ENCODE data around the gene NELFA.
"Not testable (repeated sequence)": the region's sequence is repeated elsewhere in the genome, so short reads cannot be mapped to it uniquely, and the experiment has no call there.

The NELFA gene

DNA sequence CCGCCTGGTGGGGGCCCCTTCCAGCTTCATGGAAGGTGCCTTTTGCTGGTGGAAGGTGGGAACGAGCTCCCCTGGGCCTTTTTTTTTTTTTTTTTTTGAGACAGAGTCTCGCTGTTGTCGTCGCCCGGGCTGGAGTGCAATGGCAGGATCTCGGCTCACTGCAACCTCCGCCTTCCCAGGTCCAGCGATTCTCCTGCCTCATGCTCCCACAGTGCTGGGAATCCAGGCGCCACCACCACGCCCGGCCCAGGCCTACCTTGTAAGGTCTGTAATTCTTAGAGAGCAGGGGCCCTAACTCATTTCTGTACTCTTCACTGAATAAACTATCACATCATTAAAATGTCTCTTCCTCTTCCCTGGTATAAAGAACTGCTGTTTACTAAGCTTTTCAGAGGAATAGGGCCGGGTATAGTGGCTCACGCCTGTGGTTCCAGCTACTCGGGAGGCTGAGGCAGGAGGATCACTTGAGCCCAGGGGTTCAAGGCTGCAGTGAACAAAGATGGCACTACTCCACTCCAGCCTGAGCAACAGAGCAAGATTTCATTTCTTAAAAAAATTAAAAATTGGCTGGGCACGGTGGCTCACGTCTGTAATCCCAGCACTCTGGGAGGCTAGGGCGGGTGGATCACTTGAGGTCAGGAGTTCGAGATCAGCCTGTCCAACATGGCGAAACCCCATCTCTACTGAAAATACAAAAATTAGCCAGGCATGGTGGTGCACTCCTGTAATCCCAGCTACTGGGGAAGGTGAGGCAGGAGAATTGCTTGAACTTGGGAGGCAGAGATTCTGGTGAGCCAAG is 14.9 kb downstream of the NELFA start:
- DNase-seq, result not testable (repeated sequence)

- DNase-seq, result no peak
Observed at GRCh38 chr4:1993169-1993516, 15.6 kb downstream of the NELFA start.

- no peak for DNase-seq
Observed at GRCh38 chr4:1992468-1993168, 16.2 kb downstream of the NELFA start.

DNA sequence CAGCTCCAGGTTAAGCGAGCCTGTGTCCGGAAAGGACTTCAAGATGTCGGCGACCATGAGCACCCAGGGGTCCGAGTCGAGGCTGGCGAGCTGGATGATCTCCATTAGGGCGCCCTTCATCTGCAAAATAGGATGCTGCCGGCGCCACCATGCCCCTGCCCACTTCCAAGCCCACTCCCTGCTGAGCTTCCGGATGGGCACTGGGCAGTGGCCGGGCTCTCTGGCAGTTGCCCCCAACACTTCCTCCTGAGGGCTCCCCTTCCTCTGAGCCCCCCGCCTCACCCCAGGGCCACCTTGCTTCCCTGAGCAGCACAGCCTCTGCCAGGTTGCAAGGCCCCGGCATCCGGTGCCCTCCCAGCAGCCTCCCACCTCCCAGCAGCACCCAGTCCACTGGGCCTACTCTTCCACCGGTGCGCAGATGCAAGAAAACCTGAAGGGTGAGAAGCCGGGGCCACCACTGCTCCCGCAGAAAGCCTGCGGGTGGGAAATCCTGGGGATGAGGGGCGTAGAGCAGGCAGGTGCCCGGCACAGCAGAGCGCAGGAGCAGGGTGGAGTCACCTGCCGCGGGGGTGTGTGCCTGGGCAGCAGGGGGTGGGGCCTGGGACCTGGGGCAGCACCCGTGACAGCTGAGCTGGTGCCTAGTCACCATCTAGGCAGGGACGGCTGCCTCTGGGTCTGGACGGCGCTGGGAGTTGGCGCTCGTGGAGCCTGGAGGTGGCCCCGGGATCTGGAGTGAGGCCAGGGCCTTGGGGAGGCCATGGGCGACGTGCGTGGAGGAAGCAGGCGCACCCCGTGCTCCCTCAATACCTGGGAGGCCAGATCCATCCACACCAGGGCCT is 17.0 kb downstream of the NELFA start:
- DNase-seq, result no peak

GRCh38 chr4:1991087-1991486 is 17.7 kb downstream of the NELFA start:
- no peak for DNase-seq

DNA sequence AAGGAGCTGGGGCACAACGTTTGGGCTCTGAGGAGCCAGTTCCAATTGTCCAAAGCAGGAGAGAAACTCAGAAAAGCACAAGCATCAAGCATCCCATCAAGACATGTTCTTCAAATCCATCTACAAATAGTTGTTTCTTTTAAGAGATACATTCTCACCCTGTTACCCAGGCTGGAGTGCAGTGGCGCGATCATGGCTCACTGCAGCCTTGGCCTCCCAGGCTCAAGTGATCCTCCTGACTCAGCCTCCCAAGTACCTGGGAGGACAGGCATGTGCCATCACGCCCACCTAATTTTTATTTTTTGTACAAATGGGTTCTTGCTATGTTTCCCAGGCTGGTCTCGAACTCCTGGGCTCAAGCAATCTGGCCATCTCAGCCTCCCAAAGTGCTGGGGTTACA is 18.1 kb downstream of the NELFA start:
- DNase-seq, result no peak

GRCh38 chr4:1990348-1990645 is 18.5 kb downstream of the NELFA start:
- DNase-seq, result no peak

GRCh38 chr4:1989533-1990347 is 19.0 kb downstream of the NELFA start:
- DNase-seq, result no peak

DNA sequence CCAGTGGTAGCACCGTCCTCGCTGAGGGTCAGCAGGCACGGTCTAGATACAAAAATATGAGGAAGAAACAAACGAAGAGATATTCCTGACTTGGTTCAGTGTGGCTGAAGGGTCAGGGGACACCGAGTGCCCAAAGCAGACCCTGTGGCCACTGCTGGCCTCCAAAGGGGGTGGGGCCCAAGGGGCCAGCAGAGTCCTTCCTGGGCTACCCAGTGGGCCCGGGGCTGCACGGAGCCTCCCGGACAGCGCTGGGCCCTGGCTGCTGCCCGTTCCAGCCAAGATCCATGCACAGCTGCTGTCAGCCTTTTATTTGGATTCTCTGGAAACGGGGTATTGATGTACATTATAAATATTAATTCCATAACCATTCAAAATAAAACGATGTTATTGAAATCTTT is 20.4 kb downstream of the NELFA start:
- no peak for DNase-seq

GRCh38 chr4:1987721-1988326 is 20.9 kb downstream of the NELFA start:
- no peak for DNase-seq

DNA sequence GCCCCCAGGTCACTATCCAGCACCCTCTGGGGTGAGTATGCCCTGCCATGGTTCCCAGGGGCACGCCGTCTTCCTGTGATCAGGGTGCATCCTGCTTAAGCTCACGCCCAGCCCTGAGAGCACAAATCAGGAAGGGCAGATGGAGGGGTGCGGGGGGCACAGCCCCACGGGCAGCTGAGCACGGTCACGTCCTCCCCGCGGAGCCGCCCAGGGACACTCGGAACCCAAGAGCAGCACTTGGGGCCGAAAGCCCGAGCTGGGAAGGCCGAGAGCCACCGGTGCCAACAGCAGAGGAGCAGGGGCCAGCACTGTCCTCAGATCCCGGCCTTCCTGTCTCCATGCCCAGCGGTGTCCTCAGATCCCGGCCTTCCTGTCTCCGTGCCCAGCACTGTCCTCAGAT is 21.5 kb downstream of the NELFA start:
- no peak for DNase-seq

- DNase-seq, result no peak
Observed at GRCh38 chr4:1986578-1987210, 22.1 kb downstream of the NELFA start.

GRCh38 chr4:1985780-1986577 is 22.8 kb downstream of the NELFA start:
- no peak for DNase-seq

- DNase-seq, result no peak
Observed at GRCh38 chr4:1985294-1985693, 23.5 kb downstream of the NELFA start.

DNA sequence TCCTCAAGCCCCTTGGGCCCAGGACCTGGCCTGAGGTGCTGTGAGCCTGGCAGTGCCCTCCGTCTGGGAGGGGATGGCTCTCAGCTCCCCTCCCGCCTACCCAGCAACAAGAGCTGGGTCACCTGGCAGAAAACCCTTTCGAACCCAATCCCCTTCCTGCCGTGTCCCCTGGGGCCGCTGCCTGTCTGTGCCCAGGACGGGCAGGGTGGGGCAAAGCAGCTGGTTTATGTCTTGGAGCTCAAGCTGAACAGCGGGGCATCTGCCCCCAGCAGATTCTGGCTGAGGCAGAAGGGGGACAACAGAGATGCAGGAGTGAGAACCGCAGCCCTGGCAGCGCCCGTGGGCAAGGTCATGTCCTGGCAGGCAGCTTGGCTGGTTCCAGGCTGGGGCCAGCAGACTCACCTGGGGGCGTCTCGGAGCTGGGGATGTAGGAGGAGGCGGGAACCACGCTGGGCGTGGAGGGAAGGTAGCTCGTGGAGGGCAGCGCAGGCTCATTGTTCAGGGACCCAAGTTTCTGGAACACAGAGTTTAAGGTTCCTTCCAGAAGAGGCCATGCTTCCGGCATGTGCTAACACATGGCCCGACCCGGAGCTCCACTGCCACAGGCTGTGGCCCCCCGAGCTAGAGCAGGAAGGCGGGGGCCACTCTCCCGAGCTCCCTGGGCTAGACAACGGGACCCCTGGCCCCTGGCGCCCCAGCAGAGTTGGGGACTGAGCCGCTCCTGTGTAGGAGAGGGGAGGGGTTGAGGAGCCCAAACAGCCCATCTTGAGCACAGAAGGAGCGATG is 24.2 kb downstream of the NELFA start:
- no peak for DNase-seq

- no peak for DNase-seq
Observed at GRCh38 chr4:1983846-1984405, 24.8 kb downstream of the NELFA start.

DNA sequence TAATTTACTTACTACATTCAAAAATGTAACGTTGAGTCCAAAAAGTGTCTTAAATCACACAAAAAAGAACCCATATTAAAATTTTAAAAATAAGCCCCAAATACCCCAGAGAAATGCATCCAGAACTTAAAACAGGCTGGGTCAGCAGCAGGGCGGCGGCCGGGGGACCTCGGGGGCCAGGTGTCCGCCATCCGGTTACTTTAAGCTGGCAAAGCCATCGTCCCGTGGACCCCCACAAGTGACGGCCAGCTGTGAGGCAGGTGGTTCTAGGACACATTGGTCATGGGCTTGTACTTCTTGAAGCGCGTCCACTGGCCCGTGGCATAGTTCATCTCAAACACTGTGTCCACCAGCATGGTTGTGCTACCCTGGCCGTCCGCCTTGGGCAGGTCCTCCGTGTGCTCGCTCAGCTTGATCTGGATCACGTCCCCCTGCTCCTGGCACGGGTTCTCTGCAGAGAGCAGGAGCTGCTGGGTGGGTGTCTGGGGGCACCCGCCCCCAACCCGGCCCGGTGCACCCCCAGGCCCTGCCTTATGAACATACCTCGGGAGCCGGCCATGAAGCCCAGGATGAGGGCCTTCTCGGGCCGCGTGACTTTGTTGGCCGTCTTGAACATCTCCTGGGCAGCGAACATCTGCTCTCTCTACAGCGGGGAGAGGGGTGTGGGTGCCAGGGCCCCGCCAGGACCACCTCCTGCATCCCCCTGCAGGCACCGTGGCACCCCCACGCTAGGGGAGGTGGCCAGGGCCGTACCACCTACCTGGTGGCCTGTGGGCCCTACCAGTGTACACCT is 25.5 kb downstream of the NELFA start:
- no peak for DNase-seq

- DNase-seq, result no peak
Observed at GRCh38 chr4:1982124-1983052, 26.4 kb downstream of the NELFA start.
